Measurements from ENCODE around the gene NDC1. TPM values are rescaled to one million over a fixed set of nuclear protein-coding genes. Genes with fewer than 3 reads are reported as not detected.
"Not testable (repeated sequence)": the region's sequence is repeated elsewhere in the genome, so short reads cannot be mapped to it uniquely, and the experiment has no call there.

NDC1 gene
- 9.8 and 10.7 TPM in 2 replicates for total RNA-seq
- long read RNA-seq, full-length matches to known transcripts, result 11 of 26 reads
- long read RNA-seq, partial matches to known transcripts, result 7 of 26 reads
- long read RNA-seq, other reads (novel, unspliced or antisense), result 8 of 26 reads

GRCh38 chr1:53837924-53838653 lies at the start of gene NDC1:
Gene NDC1 (minus strand): TSS chr1:53838296. CDS start chr1:53838261, 35 bp downstream.
- H3K36me3 Mint-ChIP-seq (ENCODE audit: unreplicated experiment), result no peaks in the 10 kb centered on the region
- peak within 1 kb of the TSS; percentile 97 for H3K27ac Mint-ChIP-seq (ENCODE audit: unreplicated experiment)
- TF ChIP-seq, protein P1, sequence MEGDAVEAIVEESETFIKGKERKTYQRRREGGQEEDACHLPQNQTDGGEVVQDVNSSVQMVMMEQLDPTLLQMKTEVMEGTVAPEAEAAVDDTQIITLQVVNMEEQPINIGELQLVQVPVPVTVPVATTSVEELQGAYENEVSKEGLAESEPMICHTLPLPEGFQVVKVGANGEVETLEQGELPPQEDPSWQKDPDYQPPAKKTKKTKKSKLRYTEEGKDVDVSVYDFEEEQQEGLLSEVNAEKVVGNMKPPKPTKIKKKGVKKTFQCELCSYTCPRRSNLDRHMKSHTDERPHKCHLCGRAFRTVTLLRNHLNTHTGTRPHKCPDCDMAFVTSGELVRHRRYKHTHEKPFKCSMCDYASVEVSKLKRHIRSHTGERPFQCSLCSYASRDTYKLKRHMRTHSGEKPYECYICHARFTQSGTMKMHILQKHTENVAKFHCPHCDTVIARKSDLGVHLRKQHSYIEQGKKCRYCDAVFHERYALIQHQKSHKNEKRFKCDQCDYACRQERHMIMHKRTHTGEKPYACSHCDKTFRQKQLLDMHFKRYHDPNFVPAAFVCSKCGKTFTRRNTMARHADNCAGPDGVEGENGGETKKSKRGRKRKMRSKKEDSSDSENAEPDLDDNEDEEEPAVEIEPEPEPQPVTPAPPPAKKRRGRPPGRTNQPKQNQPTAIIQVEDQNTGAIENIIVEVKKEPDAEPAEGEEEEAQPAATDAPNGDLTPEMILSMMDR (IDR thresholded peaks at IDR 0.05), result peak; percentile 35

DNA sequence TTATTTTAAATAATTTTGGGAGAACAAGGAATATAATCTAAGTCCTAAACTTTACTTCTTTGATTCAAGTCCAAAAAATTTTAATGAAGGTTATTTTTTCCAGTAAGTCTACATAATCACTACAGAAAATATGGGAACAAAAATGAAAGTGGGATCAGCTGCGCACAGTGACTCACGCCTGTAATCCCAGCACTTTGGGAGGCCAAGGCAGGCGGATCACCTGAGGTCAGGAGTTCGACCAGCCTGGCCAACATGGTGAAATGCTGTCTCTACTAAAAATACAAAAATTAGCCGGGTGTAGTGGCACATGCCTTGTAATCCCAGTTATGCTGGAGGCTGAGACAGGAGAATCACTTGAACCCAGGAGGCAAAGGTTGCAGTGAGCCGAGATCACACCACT lies 45.5 kb upstream of the NDC1 start:
- DNase-seq (ENCODE audit: extremely low spot score, unreplicated experiment); H3K27ac Mint-ChIP-seq (ENCODE audit: unreplicated experiment); H3K4me3 Mint-ChIP-seq (ENCODE audit: unreplicated experiment); H3K9me3 Mint-ChIP-seq (ENCODE audit: unreplicated experiment); H3K4me1 Mint-ChIP-seq (ENCODE audit: unreplicated experiment); H3K27me3 Mint-ChIP-seq (ENCODE audit: unreplicated experiment): not testable (repeated sequence)
- peaks cover 47% of the 10 kb centered on the region for H3K36me3 Mint-ChIP-seq (ENCODE audit: unreplicated experiment)

More at GRCh38 chr1:53837924-53838653, at the start of gene NDC1:
- no peaks in the 10 kb centered on the region for H3K9me3 Mint-ChIP-seq (ENCODE audit: unreplicated experiment)
- peaks cover 13% of the 10 kb centered on the region for H3K4me1 Mint-ChIP-seq (ENCODE audit: unreplicated experiment)
- peak within 1 kb of the TSS; percentile 95 for H3K4me3 Mint-ChIP-seq (ENCODE audit: unreplicated experiment)
- peak; percentile 95 for DNase-seq (ENCODE audit: extremely low spot score, unreplicated experiment)
- H3K27me3 Mint-ChIP-seq (ENCODE audit: unreplicated experiment), result no peaks in the 10 kb centered on the region

DNA sequence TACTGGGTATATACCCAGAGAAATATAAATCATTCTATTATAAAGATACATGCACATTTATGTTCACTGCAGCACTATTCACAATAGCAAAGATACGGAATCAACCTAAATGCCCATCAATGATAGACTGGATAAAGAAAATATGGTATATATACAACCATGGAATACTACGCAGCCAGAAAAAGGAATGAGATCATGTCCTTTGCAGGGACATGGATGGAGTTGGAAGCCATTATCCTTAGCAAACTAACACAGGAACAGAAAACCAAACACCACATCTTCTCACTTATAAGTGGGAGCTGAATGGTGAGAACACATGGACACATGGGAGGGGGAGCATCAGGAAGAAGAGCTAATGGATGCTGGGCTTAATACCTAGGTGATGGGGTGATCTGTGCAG lies 43.8 kb upstream of the NDC1 start:
- H3K9me3 Mint-ChIP-seq (ENCODE audit: unreplicated experiment); H3K4me1 Mint-ChIP-seq (ENCODE audit: unreplicated experiment); H3K27me3 Mint-ChIP-seq (ENCODE audit: unreplicated experiment); H3K4me3 Mint-ChIP-seq (ENCODE audit: unreplicated experiment); H3K27ac Mint-ChIP-seq (ENCODE audit: unreplicated experiment); DNase-seq (ENCODE audit: extremely low spot score, unreplicated experiment): not testable (repeated sequence)
- peaks cover 55% of the 10 kb centered on the region for H3K36me3 Mint-ChIP-seq (ENCODE audit: unreplicated experiment)

DNA sequence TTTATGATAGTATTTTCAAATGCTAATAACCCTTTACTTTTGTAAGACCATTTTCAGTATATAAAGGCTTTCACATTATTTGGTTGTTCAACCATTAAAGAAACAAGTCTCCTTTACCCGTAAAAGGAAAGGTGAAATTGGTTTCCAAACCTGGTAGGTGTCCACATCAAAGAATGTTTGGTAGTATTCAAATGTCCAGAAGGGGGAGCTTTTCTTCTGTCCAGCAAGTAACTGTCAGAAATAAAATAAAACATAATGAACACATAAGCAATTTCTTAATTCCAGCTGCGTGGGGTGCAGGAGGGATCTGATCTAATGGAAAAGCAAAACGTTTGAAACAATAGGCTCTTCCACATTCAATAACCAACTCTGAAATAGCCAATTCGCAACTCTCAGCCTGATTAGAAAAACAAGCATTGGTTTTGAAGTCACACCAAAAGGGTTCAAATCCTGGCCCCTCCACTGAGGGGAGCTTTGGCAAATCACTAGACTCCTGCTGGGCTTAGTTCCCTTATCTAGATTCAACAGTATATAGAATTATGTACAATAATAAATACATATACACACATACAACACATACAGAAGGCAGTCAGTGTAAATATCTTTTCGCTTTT lies 40.5 kb upstream of the NDC1 start:
- TF ChIP-seq, protein P1 (IDR thresholded peaks at IDR 0.05), result peak; percentile 65
- no peak for DNase-seq (ENCODE audit: extremely low spot score, unreplicated experiment)
- H3K36me3 Mint-ChIP-seq (ENCODE audit: unreplicated experiment), result peaks cover 60% of the 10 kb centered on the region
- no peaks in the 10 kb centered on the region for H3K27me3 Mint-ChIP-seq (ENCODE audit: unreplicated experiment)
- H3K4me3 Mint-ChIP-seq (ENCODE audit: unreplicated experiment), result no peak overlapping the region
- no peaks in the 10 kb centered on the region for H3K4me1 Mint-ChIP-seq (ENCODE audit: unreplicated experiment)
- H3K27ac Mint-ChIP-seq (ENCODE audit: unreplicated experiment), result no peak overlapping the region
- no peaks in the 10 kb centered on the region for H3K9me3 Mint-ChIP-seq (ENCODE audit: unreplicated experiment)

DNA sequence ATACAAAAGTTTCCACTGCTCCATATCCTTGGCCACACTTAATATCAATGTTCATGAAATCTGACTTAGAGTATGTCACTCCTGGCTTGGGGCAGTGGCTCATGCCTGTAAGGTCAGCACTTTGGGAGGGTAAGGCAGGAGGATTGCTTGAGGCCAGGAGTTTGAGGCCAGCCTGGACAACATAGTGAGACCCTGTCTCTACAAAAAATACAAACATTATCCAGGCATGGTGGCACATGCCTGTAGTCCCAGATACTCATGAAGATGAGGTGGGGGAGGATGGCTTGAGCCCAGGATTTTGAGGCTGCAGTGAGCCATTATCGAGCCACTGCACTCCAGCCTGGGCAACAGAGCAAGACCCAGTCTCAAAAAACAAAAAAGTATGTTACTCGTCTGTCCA lies 37.1 kb upstream of the NDC1 start:
- H3K9me3 Mint-ChIP-seq (ENCODE audit: unreplicated experiment); DNase-seq (ENCODE audit: extremely low spot score, unreplicated experiment); H3K27ac Mint-ChIP-seq (ENCODE audit: unreplicated experiment); H3K27me3 Mint-ChIP-seq (ENCODE audit: unreplicated experiment); H3K4me1 Mint-ChIP-seq (ENCODE audit: unreplicated experiment); H3K4me3 Mint-ChIP-seq (ENCODE audit: unreplicated experiment): not testable (repeated sequence)
- H3K36me3 Mint-ChIP-seq (ENCODE audit: unreplicated experiment), result peaks cover 47% of the 10 kb centered on the region

DNA sequence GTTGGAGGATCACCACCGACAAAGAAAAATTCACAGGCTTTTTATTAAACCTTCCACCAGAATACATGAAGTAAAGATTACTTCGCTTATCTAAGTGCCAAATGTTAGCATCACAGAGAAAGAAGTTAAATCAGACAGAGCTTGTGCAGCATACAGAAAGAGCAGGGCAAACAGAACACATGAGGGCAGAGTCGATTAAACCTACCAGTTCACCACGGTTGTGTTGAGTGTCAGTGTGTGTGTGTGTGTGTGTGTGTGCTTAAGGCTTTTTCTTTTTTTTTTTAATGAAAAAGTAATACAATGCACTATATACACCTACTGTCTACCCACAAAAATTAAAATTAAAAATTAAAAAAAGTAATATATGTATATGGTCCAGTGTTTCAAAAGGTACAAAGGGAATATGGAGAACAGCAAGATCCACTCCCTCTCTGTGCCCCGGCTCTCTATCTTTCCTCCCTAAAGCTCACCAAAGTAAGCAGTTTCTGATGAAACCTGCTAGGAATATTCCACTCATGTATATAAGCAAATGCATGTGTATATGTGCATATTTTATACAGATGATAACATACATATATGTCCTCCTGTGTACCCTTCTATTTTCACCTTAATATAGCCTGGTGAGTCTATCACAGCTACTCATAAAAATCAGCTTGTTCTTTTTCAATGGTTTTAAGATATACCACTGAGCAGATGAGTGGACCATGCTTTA lies 33.8 kb upstream of the NDC1 start:
- DNase-seq (ENCODE audit: extremely low spot score, unreplicated experiment), result no peak
- Mint-ChIP-seq H3K36me3 (ENCODE audit: unreplicated experiment) (peaks cover 35% of the 10 kb centered on the region), H3K27me3 (ENCODE audit: unreplicated experiment) (no peaks in the 10 kb centered on the region), H3K27ac (ENCODE audit: unreplicated experiment) (no peak overlapping the region), H3K9me3 (ENCODE audit: unreplicated experiment) (no peaks in the 10 kb centered on the region), H3K4me3 (ENCODE audit: unreplicated experiment) (no peak overlapping the region), H3K4me1 (ENCODE audit: unreplicated experiment) (no peaks in the 10 kb centered on the region)
- TF ChIP-seq, protein P1 (IDR thresholded peaks at IDR 0.05), result no peak
